Stimulated activated CD4-positive, alpha-beta T cell treated with anti-CD3 and anti-CD28 coated beads, Interleukin-15, amount 100 ng/mL, for 1 hour (primary cell): ENCODE results near the gene AMBP.

Source experiments
- DNase-seq, 2 donors: peaks; one replicate each; pipeline ENCODE4 v3.0.0-alpha.2; 2020; ENCODE audit warnings: low read depth in 1 of 2, low spot score in 1 of 2

The AMBP gene

DNA sequence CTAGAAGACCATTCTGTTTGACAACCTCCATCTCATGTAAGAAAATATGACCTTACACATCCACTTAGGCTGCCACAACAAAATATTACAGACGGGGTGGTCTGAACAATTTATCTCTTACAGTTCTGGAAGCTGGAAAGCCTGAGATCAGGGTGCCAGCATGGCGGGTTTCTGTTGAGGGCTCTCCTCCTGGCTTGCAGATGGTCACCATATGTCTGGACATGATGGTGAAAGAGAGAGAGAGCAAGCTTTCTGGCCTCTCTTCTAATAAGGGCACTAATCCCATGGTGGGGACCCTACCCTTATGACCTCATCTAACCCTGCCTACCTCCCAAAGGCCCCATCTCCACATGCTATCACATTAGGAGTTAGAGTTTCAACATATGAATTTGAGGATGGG, 66.0 kb downstream of the AMBP start:
- no peak for DNase-seq

DNA sequence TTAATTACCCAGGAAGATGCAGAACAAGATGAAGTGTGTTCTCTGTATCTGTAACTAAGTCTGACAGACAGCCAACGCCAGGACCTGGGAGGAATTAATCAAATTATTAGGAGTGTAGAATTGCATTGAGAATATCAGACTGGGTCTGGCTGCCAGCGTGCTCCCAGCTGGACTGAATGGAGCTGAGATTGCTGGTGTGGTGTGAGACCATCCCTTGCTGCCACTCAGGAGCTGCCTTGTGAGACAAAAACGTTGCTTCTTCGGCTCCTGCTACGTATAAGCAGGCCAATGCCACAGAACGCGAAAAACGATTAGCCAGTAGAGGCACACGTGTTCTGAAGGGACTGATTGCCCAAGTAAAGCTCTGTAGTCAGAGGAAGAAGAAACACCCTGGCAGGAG, 66.8 kb downstream of the AMBP start:
- no peak for DNase-seq
